HepG2 (cell line): Measurements from ENCODE around the gene INO80B. TPM values are rescaled to one million over a fixed set of nuclear protein-coding genes. Genes with fewer than 3 reads are reported as not detected.

Experiments
- PAWR ChIP-seq: sonication (generic); formaldehyde crosslinking; IDR thresholded peaks from 2 replicates; pipeline ENCODE4 v1.4.0; 2020; ENCODE audit warnings: missing genetic modification reagents, mild to moderate bottlenecking, borderline replicate concordance
- TBP ChIP-seq: sonication (generic); formaldehyde crosslinking; IDR thresholded peaks from 2 replicates; pipeline ENCODE4 v1.5.0; 2020; ENCODE audit warnings: missing genetic modification reagents
- ZBTB42 ChIP-seq: sonication (generic); formaldehyde crosslinking; IDR thresholded peaks from 2 replicates; pipeline ENCODE4 v1.5.0; 2020; ENCODE audit warnings: mild to moderate bottlenecking, missing genetic modification reagents
- ZEB1 ChIP-seq: IDR thresholded peaks from 2 replicates; pipeline ENCODE4 v1.6.1; 2012; ENCODE audit warnings: mild to moderate bottlenecking, low read depth, inconsistent platforms; ENCODE audit not compliant: insufficient replicate concordance
- ZFYVE20 ChIP-seq: sonication (generic); formaldehyde crosslinking; IDR thresholded peaks from 2 replicates; pipeline ENCODE4 v1.8.0; 2023; ENCODE audit warnings: low read depth, mild to moderate bottlenecking, moderate library complexity, missing genetic modification reagents, borderline replicate concordance
- ZNF143 ChIP-seq: sonication (generic); formaldehyde crosslinking; IDR thresholded peaks from 2 replicates; pipeline ENCODE4 v1.4.0; 2020; ENCODE audit warnings: missing genetic modification reagents
- ZNF263 ChIP-seq: sonication (generic); formaldehyde crosslinking; IDR thresholded peaks from 2 replicates; pipeline ENCODE4 v1.4.0; 2020; ENCODE audit warnings: missing genetic modification reagents
- ZNF383 ChIP-seq: sonication (generic); formaldehyde crosslinking; IDR thresholded peaks from 2 replicates; pipeline ENCODE4 v1.4.0; 2020; ENCODE audit warnings: missing genetic modification reagents, mild to moderate bottlenecking, borderline replicate concordance
- ZNF468 ChIP-seq: sonication (generic); formaldehyde crosslinking; IDR thresholded peaks from 2 replicates; pipeline ENCODE4 v1.8.0; 2022; ENCODE audit warnings: mild to moderate bottlenecking, moderate library complexity, missing genetic modification reagents
- ZNF589 ChIP-seq: sonication (generic); formaldehyde crosslinking; conservative IDR thresholded peaks from 2 replicates; pipeline ENCODE4 v1.8.0; 2022; ENCODE audit warnings: mild to moderate bottlenecking, moderate library complexity, missing genetic modification reagents
- polyA plus RNA-seq, 8 experiments: library from polyadenylated mRNA; depleted of rRNA in 3 of 8; stranded (reverse) in 7 of 8; unstranded in 1 of 8; fragments of >200 nt; fragmentation: Illumina TruSeq in 4 of 8; extraction: Trizol in 4 of 8; gene quantifications; 2 replicates each; pipeline versions ENCODE4 v1.2.1 to v1.2.3, GENCODE V29; 2011 to 2016; ENCODE audit warnings: low read depth in 4 of 8, missing spikeins in 1 of 8, mixed read lengths in 1 of 8; ENCODE audit not compliant: insufficient read depth in 1 of 8
- total RNA-seq, 5 experiments: library from RNA; depleted of rRNA; stranded (reverse); fragments of >200 nt; fragmentation: Illumina TruSeq; extraction: Trizol; gene quantifications; 2 replicates each; pipeline ENCODE4 v1.2.3, GENCODE V29; 2016; ENCODE audit warnings: low read depth in 1 of 5
- TF ChIP-seq, protein P1 (sequence below): sonication (generic); formaldehyde crosslinking; IDR thresholded peaks from 2 replicates; pipeline ENCODE4 v1.9.0; 2022; ENCODE audit warnings: low read depth, missing genetic modification reagents
- TF ChIP-seq, protein P2 (sequence below): sonication (generic); formaldehyde crosslinking; IDR thresholded peaks from 2 replicates; pipeline ENCODE4 v1.8.0; 2023; ENCODE audit warnings: mild to moderate bottlenecking, missing genetic modification reagents
- TF ChIP-seq, protein P3 (sequence below): sonication (generic); formaldehyde crosslinking; IDR thresholded peaks from 2 replicates; pipeline ENCODE4 v1.5.0; 2020; ENCODE audit warnings: missing genetic modification reagents, mild to moderate bottlenecking, borderline replicate concordance
- TF ChIP-seq, protein P4 (sequence below): sonication (generic); formaldehyde crosslinking; IDR thresholded peaks from 2 replicates; pipeline ENCODE4 v1.8.0; 2022; ENCODE audit warnings: missing genetic modification reagents, mild to moderate bottlenecking, borderline replicate concordance
- TF ChIP-seq, protein P5 (sequence below): sonication (generic); formaldehyde crosslinking; IDR thresholded peaks from 2 replicates; pipeline ENCODE4 v1.4.0; 2020; ENCODE audit warnings: missing genetic modification reagents, borderline replicate concordance

The INO80B gene
- total and polyA plus RNA-seq, 2 of the 13 experiments (the other 11 are each of a cell fraction or from before 2014, with no cell fraction given): 6.2 to 14.5 TPM

DNA sequence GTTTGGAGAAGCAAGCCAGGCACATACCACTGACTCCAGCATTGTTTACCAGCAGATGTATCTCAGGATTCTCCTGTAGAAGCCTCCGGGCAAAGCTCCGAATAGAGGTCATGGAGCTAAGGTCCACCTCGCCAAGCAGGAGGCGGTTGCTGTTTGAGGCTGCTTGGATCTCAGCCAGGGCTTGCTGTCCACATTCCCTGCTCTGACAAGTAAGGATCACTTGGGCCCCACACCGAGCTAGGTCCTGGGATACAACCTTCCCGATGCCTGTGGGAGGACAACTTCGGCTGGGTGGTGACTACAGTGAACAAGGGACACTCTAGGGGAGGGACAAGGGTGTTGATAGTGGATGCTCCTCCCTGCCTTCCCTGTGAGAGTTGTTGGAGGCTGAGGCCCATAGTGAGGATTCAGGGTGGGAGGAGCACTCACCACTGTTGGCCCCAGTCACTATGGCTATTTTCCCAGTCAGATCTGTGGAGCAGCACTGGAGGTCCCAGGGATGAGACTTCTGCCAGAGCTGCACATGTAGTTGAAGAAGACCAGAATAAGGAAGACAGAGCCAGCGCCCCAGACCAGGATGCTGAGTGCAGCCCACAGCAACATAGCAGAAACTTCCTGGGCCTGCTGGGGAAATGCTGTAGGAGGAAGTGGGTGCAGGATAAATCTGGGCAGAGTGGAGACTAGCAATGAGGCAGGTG is 41.7 kb upstream of the INO80B start (continued):
- TF ChIP-seq TBP (no peak), ZBTB42 (CRISPR knock-in tag) (no peak), ZNF143 (no peak), PAWR (CRISPR knock-in tag) (no peak), ZNF263 (peak; percentile 97), ZNF468 (CRISPR knock-in tag) (no peak), ZFYVE20 (no peak), ZEB1 (no peak), ZNF383 (CRISPR knock-in tag) (no peak), ZNF589 (CRISPR knock-in tag) (no peak)
- TF ChIP-seq, protein P1, sequence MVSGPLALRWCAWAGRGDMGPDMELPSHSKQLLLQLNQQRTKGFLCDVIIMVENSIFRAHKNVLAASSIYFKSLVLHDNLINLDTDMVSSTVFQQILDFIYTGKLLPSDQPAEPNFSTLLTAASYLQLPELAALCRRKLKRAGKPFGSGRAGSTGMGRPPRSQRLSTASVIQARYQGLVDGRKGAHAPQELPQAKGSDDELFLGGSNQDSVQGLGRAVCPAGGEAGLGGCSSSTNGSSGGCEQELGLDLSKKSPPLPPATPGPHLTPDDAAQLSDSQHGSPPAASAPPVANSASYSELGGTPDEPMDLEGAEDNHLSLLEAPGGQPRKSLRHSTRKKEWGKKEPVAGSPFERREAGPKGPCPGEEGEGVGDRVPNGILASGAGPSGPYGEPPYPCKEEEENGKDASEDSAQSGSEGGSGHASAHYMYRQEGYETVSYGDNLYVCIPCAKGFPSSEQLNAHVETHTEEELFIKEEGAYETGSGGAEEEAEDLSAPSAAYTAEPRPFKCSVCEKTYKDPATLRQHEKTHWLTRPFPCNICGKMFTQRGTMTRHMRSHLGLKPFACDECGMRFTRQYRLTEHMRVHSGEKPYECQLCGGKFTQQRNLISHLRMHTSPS (CRISPR knock-in tag): no peak
- TF ChIP-seq, protein P2, sequence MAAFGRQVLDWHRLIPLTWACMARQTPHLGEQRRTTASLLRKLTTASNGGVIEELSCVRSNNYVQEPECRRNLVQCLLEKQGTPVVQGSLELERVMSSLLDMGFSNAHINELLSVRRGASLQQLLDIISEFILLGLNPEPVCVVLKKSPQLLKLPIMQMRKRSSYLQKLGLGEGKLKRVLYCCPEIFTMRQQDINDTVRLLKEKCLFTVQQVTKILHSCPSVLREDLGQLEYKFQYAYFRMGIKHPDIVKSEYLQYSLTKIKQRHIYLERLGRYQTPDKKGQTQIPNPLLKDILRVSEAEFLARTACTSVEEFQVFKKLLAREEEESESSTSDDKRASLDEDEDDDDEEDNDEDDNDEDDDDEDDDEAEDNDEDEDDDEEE (CRISPR knock-in tag): no peak
- TF ChIP-seq, protein P3, sequence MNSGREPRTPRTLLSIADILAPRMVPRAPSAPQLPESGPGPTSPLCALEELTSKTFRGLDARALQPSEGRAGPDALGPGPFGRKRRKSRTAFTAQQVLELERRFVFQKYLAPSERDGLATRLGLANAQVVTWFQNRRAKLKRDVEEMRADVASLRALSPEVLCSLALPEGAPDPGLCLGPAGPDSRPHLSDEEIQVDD (CRISPR knock-in tag): no peak
- TF ChIP-seq, protein P4, sequence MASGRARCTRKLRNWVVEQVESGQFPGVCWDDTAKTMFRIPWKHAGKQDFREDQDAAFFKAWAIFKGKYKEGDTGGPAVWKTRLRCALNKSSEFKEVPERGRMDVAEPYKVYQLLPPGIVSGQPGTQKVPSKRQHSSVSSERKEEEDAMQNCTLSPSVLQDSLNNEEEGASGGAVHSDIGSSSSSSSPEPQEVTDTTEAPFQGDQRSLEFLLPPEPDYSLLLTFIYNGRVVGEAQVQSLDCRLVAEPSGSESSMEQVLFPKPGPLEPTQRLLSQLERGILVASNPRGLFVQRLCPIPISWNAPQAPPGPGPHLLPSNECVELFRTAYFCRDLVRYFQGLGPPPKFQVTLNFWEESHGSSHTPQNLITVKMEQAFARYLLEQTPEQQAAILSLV: no peak
- TF ChIP-seq, protein P5, sequence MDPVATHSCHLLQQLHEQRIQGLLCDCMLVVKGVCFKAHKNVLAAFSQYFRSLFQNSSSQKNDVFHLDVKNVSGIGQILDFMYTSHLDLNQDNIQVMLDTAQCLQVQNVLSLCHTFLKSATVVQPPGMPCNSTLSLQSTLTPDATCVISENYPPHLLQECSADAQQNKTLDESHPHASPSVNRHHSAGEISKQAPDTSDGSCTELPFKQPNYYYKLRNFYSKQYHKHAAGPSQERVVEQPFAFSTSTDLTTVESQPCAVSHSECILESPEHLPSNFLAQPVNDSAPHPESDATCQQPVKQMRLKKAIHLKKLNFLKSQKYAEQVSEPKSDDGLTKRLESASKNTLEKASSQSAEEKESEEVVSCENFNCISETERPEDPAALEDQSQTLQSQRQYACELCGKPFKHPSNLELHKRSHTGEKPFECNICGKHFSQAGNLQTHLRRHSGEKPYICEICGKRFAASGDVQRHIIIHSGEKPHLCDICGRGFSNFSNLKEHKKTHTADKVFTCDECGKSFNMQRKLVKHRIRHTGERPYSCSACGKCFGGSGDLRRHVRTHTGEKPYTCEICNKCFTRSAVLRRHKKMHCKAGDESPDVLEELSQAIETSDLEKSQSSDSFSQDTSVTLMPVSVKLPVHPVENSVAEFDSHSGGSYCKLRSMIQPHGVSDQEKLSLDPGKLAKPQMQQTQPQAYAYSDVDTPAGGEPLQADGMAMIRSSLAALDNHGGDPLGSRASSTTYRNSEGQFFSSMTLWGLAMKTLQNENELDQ (CRISPR knock-in tag): no peak
